Stimulated activated CD8-positive, alpha-beta memory T cell treated with anti-CD3 and anti-CD28 coated beads, Interleukin-15, amount 100 ng/mL, for 48 hours (primary cell): ENCODE results near the gene MYCL.
"Not testable (repeated sequence)": the region's sequence is repeated elsewhere in the genome, so short reads cannot be mapped to it uniquely, and the experiment has no call there.

Source experiments
- DNase-seq, 2 donors: peaks; one replicate each; pipeline ENCODE4 v3.0.0-alpha.2; 2020; ENCODE audit warnings: low read depth in 2 of 2

The MYCL gene

DNA sequence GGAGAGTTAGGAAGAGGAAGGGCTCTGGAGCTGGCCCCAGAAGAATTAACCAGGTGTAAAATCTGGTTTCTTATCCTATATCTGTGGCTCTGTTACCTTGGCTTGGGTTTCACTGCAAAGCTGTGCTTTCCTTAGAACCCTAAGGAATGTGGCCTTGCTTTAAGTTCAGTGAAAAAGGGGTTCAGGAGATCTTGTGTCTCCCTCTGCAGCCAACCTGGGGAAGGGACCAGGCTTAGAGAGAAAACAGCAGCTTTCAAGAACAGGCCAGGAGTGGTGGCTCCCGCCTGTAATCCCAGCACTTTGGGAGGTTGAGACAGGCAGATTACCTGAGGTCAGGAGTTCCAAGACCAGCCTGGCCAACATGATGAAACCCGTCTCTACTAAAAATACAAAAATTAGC, 16.1 kb upstream of the MYCL start:
- no peak for DNase-seq

DNA sequence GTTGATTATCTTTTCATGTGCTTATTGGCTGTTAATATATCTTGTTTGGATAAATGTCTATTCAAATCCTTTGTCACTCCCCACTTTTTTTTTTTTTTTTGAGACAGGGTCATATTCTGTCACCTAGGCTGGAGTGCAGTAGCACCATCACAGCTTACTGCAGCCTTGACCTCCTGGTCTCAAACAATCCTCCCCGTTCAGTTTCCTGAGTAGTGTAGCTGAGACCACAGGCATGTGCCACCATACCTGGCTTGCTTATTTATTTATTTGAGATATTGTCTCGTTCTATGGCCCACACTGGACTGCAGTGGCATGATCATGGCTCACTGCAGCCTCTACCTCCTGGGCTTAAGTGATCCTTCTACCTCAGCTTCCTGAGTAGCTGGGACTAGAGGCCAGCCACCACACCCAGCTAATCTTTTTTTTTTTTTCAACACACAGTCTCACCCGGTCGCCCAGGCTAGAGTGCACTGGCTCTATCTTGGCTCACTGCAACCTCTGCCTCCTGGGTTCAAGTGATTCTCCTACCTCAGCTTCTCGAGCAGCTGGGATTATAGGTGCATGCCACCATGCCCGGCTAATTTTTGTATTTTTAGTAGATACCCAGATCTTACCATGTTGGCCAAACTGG, 13.9 kb upstream of the MYCL start:
- DNase-seq, result no peak

DNA sequence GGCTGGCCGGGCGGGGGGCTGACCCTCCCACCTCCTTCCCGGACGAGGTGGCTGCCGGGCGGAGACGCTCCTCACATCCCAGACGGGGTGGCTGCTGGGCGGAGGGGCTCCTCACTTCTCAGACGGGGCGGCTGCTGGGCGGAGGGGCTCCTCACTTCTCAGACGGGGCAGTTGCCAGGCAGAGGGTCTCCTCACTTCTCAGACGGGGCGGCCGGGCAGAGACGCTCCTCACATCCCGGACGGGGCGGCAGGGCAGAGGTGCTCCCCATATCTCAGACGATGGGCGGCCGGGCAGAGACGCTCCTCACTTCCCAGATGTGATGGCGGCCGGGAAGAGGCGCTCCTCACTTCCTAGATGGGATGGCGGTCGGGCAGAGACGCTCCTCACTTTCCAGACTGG, 11.4 kb upstream of the MYCL start:
- DNase-seq, result not testable (repeated sequence)

DNA sequence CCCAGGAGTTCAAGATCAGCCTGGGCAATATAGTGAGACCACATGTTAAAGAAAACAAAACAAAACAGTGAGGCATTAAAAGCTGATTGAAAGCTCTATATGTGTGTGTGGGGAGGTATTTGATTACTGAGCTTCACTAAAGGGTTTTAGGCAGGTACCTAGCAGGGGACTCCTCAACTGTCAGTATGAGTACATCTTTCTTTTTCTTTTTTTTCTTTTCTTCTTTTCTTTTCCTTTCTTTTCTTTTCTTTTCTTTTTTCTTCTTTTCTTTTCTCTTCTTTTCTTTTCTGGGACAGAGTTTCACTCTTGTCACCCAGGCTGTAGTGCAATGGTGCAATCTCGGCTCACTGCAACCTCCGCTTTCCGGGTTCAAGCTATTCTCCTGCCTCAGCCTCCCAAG, 8.5 kb upstream of the MYCL start:
- DNase-seq, result no peak

DNA sequence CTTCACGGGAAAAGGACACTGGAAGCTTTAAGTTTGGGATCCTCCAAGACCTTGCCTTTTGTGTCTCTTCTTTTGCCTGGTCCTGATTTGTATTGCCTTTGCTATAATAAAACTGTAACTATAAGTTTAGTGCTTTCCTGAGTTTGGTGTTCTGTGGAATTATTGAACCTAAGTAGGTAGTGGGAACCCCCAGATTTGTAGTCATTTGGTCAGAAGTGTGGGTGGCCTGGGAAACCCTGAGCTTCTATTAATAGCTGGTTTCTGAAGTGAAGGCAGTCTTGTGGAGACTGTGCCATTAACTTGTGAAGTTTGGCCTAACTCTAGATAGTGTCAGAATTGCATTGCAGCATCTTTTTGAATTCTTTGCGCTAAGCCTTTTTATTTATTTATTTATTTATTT, 6.8 kb upstream of the MYCL start:
- no peak for DNase-seq

DNA sequence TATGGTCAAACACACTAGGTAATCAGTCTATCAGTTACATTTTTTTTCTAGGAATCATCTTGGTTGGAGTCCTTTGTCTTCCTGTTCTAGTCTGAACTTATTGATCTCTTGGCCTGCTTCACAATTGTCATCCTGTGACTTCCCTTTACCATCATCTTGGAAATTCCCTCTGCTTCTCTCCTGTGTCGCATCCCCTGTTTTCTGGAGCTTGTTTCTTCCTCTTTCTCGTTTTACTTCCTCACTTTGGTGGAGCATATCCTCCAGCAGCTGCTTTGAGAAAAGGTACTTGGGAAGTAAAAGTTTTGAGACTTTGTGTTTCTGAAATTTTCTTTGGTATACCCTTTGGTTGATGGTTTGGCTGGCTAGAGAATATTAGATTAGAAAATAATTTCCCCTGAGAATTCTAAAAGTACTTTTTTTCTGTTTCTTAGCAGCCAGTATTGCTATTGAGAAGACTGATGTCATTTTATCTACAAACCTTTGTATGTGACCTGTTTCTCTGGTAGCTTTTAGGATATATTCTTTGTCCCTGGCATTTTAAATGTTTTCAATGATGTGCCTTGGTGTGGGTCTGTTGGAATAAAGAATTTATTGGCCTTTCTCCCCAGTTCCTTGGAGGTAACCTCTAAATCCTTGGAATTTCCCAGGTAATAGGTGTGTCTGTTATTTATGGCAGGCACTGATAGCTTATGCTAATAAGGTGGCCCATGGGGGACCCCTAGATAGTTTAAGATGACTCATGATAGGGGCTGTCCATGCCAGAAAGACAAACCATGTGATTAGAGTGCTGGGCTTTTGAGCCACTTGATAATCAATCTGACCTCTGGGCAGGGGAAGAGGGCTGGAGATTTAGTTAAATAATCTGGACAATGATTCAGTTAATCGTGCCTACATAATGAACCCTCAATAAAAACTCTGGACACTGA, 6.1 kb upstream of the MYCL start:
- DNase-seq, result no peak

DNA sequence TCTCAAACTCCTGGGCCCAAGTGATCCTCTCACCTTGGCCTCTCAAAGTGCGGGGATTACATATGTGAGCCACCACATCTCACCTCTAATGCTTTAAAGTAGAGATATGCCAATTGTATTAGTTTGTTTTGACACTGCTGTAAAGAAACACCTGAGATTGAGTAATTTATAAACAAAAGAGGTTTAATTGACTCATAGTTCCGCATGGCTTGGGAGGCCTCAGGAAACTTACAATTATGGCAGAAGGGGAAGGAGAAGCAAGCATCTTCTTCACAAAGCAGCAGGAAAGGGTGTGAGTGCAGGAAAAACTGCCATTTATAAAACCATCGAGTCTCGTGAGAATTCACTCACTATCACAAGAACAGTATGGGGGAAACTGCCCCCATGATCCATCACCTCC, 3.5 kb upstream of the MYCL start:
- no peak for DNase-seq

DNA sequence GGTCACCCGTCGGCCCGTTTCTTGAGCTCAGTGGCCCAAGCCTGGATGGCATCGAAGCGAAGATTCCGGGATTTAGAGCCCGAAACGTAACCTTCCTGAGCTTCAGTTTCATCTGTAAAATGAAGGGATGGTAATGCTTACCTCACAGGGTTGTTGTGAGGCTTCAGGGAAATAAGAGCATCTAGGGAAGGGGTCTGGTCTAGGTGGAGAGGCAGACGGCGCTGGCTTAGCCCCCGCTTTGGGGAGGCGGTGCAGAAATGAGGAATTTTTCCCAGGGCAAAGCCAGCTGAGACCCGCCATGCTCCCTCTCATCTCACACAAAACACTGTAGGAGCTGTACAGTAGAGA, 717 bp upstream of the MYCL start:
- no peak for DNase-seq

DNA sequence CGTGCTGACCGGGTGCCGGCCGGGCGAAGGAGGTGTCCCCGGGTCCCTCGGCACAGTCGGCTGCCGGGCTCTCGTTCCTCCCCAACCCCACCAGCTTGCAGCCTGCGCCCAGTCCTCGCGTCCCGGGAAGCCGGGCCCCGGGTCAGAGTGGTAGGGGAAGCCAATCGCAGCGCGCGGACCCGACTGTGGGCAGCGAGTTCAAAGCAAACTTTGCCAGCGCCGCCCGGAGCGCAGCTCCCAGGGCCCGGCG, 328 bp downstream of the MYCL start:
- no peak for DNase-seq

DNA sequence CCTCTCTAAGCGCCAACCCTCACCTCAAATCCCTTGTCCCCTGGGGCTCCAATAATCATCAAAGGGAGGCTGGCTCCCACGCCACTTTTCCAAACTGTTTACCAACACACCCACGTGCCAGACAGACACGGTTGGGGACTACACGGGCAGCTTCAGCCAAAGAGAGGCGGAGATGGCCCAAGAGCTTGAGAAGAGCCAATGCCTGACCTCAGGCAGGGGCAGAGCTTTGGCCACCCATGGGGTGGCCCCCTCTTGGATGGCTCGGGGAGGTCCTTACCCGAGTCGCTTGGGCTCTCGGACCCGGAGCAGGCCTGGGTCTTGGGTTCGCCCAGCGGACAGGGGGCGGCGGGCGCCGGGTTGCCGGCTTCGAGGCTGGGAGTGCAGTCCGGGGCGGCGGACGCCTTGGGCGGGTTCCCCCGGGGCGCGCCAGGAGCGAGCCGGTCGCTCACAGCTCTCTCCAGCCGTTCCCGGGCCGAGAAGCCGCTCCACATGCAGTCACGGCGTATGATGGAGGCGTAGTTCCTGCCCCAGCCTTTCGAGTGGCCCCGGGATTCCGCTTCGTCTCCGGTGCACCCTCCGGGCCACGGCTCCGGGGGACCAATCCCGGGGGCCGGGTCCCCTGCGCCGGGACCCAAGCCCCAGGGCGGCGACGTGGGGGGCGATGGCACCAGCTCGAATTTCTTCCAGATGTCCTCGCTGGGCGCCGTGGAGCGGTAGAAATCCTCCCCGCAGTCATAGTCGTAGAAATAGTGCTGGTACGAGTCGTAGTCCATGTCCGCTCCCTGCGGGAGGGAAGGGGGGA, 854 bp downstream of the MYCL start:
- no peak for DNase-seq

DNA sequence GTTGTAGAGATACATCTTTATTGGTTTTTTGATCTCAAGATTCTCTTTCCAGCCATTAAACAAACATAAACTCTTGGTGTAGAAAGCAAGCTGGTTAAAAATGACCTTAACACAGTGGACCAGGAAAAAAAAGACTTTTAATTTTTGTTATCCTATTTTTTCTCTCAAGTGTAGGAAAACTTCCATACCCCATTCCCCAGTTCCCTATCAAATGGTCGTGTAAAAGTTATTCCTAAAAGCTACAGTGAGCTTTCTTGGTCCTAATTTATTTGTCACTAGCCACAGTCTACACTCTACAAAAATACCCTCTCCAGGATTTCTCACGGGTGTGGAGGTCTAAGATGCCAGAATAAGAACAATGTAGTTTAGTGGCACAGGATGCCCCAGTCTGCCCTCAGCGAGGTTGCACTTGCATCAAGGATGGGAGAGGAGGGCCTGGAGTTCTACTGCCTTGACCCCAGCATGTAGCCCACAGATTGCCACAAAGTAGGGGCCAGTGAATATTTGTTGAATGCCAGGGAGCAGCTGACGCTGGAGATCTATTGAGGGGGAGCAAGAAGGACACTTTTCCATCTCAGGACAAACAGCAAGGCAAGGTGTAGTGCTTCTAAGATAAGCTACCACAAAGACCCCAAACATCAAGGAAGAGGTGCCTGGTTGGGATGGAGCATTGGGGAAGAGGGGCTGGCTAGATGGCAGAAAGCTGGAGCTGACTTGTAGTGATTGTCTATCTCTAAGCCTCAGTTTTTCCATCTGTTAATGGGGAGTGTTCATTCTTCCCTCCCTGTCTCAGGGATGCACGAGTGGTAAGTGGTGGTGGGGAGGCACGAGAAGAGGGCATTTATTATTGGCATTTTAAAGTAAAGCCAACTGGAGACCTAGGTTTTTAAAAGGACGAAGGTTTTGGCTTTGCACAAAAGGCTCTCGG, 1.8 kb downstream of the MYCL start:
- no peak for DNase-seq

DNA sequence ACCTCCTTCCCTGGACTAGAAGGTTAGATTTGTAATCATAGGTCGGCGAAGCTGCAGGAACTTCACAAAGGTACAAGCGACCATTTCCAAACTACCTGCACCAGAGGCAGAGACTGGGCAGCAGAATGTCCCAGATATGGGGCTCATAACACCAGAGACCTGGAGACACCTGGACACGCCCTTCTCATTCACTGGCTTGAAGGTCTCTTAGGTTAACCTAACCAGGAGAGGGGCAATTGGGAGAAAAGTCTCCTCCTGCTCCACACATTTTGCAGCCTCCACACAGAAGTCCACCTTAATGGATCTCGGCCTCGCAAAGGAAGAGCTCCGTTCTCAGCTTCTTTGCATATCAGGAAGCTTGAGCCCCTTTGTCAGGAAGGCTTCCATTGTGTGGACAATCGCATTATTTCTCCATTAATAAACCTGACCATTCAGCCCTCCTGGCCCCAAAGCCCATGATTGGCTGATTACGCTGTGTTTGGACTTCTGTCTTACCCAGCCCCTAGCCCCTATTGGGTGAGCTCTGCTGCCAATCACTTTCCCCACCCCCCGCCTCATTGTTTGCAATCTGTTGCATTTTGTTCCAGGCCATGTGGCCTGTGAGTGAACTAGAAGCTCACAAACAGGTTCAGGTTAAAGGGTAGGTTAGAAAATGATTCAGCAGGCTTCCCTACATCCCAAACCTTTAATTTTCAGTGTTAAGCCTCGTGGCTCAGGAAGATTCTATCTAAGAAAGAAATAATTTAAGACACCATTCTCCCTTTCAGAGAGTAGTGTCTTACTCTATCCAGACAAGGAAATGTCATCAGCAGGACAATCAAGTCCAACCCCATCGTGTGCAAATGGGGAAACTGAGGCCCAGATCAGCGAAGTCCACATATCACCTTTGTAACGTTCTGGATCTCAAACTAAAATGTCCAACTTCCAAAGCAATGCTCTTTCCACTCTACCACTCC, 2.8 kb downstream of the MYCL start:
- DNase-seq, result no peak

DNA sequence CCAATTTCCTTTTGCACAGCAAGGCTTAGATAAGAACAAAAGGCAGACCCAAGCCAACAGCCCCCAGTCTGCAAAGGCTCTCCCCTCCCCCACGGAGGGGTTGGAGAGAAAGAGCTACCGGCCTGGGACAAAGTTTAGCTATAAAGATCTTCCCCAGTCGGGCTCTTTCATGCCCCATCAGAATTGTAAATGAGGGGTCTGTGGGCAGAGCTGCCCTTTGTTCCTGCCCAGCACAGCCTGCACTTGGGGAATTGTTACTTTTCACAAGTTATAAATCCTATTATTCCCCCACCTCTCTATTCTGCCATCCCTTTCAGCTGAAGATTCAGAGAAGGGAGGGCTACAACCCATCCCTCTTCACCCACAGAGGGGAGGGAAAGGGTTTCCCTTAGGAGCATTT, 3.5 kb downstream of the MYCL start:
- no peak for DNase-seq

DNA sequence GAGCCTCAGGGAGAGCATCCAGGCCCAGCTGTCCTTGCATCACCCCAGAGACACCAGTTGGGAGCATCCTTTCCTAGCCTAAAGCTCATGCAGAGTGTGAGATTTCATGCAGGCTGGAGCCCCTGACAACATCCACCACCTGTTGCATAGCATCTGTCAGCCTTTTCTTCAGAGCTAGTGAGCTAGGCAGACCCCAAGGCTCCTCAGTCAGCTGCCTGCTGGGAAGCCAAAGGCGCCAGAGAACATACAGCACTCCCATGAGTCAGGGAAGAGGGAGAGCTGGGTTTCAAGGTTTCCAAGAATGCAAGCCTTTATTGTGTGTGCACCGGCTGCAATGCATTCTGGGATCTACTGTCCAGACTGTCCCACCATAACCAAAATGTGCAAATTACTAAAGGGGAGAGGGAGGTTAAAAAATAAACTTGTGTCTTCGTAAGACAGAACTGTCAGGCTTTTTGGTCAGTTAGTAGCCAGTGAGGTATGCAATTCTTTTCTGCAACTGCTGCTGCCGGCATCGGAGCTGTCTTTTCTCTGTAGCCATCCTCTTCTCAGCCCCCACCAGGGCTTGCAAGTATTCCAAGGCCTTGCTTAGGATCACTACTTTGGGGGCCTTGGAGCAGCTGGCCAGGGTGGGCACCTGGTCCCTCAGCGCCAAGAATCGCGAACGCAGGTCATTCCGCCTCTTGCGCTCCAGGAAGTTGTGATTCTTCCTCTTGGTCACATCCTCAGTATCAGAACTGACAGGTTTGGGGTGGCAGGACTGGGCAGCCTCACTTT, 4.6 kb downstream of the MYCL start:
- no peak for DNase-seq

DNA sequence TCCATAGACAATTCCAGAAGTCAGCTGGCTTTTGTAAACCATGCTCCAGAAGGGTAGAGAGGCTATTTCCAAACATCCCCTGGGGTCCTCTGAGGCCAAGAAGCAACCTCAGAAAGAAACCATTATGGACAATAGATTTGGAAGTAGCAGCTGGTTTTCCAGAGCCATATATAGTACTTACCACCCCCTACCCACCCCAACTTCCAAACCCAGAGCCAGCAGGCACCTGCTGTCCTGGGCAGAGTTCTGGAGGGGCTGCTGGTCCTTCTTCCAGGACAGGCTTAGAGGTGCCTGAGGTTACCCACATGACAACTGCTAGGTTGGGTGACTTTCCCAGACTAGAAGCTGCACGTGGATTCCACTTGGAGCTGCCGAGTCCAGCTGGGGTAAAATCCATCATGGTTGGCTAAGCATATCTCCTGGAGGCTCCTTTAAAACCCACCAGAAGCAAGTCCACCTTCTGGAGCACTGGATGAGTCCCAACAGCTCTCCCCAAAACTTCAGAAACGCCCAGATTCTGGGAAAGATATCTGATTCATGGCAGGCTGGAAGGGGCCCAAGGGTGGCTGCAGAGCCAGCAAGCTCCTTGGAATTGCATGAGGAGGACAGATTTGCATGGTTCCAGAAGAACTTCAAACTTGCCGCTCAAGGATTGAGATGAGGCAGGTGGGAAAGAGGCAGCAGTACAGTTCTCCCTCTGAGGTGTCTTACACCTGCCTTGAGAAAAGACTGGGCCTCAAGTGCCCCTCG, 5.8 kb downstream of the MYCL start:
- no peak for DNase-seq

DNA sequence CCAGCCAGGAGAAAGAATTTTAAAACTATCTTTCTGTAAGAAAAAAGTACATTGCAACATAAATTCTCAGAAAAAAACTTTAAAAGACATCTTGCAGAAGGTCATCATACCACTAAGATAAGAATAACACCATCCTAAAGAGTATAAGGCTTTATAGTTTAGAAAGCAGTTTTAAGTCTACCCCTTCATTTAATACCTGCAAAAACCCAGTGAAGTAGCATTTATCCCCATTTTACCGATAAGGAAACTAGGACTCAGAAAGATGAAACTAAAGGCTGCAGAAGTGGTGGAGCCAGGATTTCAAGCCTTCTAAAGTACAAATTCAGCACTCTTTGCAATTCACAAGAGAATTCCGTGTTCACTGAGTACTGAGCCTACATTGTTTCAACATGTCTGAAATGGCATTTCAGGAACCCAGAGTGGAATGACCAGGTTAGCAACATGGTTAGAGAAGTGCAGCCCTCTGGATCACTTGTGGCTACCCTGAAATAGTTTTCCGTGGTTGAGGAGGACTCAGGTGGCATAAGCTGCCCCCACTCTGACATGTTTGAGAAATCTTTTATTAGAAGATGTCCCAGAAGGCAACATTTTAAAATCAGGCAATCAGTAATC, 6.7 kb downstream of the MYCL start:
- no peak for DNase-seq

DNA sequence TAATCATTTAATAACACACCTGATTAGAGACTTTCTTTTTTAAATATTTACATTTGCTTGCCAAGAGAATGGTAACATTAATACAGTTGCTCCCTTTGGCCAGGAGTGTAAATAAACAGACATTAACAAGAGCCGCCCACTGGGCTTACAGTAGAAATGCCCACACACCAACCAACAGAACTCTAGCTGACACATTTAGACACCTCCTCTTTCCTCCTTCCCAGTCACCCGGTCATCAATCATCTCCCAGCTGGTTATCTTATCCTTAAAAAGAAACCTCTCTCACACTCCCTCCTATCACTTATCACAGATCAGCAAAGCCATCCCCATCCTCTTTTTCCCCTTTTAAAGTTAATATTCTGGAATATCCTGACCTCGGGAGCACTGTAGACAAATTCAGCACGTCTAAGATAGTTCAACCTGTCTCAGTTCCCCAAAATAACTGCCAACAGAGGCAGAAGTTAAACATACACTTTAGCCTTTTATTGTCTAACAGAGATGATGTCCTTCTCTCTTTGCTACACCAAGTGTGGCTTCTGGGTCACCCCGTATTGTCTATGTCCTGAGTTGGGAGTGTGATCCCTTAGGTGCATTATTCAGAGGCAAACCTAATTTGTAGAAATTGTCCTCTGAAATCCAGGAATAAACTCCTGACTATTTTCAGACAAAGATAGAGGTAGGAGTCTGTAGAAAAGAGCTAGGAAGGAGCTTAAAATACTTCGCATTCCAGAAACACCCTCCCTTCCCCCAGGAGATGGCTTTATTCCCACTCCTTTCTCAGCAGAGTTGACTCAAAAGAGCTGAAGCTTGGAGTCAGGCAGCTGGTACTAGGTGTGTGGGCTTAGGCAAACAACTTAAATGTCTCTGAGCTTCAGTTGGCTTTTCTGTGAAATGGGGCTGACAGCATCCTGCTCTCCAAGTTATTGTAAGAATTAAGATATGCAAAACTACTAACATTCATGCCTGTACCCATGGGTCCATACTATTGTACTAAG, 8.8 kb downstream of the MYCL start:
- DNase-seq, result no peak

DNA sequence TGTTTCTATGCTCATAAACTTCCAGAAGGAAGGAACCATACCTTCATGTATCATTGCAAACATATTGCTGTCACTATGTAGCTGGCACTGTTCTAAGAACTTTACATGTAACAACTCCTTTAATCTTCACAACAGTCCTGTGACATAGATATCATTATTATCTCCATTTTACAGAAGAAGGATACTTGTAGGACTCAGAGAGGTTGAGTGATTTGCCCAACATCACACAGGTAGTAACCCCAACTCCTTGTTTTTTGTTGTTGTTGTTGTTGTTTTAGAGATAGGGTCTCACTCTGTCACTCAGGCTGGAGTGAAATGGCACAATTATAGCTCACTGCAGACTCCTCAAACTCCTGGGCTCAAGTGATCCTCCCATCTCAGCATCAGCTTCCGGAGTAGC, 10.8 kb downstream of the MYCL start:
- no peak for DNase-seq
